ENCODE data around the gene IL18.
"Not testable (repeated sequence)": the region's sequence is repeated elsewhere in the genome, so short reads cannot be mapped to it uniquely, and the experiment has no call there.

The IL18 gene

DNA sequence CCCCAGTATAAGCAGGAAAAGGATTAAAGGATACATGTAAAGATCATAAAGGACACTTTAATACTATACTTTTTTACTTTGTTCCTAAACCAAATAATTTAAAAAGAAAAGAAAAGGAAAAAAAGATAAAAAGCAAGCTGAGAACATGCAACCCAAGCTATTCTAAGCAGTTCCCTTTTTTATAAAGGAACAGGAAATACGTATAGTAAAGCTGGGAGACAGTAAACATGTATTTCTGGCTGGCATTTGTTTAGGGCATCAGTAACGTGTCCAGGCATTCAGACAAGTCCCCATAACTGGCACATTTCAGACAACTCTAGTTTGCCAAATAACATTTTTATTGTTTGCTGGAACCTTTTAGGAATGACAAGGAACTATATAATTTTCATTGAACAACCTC is 36.4 kb upstream of the IL18 start:
- H3F3A ChIP-seq (ENCODE audit: insufficient read depth) = no peaks in the 10 kb centered on the region
- no peak overlapping the region for H3K9ac ChIP-seq (ENCODE audit: low read length)
- no peak overlapping the region for H2AFZ ChIP-seq (ENCODE audit: low read depth, low read length, severe bottlenecking)
- no peak for TF ChIP-seq EZH2phosphoT487 (conservative IDR thresholded peaks at IDR 0.05; ENCODE audit: low read length)
- no peak for TF ChIP-seq CTCF (IDR thresholded peaks at IDR 0.05; ENCODE audit: insufficient read depth, low read length, poor library complexity, severe bottlenecking)
- no peak overlapping the region for H3K4me2 ChIP-seq (ENCODE audit: low read depth, low read length, poor library complexity, severe bottlenecking)
- no peaks in the 10 kb centered on the region for H4K20me1 ChIP-seq (ENCODE audit: low read depth, low read length)
- H3K4me3 ChIP-seq (ENCODE audit: insufficient read depth, low read length, poor library complexity, severe bottlenecking) = no peak overlapping the region
- H3K79me2 ChIP-seq (ENCODE audit: insufficient read depth, low read length) = no peaks in the 10 kb centered on the region
- no peak overlapping the region for H3K27ac ChIP-seq (ENCODE audit: low read depth, low read length)
- H3K9me2 ChIP-seq (replicated peaks; ENCODE audit: insufficient read depth, low read length) = no peaks in the 10 kb centered on the region
- no peaks in the 10 kb centered on the region for H3K36me3 ChIP-seq (ENCODE audit: low read length)
- H3K9me3 ChIP-seq (ENCODE audit: insufficient read depth, low read length) = no peaks in the 10 kb centered on the region
- H3K27me3 ChIP-seq (ENCODE audit: low read length) = no peaks in the 10 kb centered on the region

GRCh38 chr11:112199101-112199500 is 35.2 kb upstream of the IL18 start:
- H2AFZ ChIP-seq (ENCODE audit: low read depth, low read length, severe bottlenecking); H3K4me3 ChIP-seq (ENCODE audit: insufficient read depth, low read length, poor library complexity, severe bottlenecking); H3K9ac ChIP-seq (ENCODE audit: low read length); H3K36me3 ChIP-seq (ENCODE audit: low read length); H4K20me1 ChIP-seq (ENCODE audit: low read depth, low read length); H3K4me2 ChIP-seq (ENCODE audit: low read depth, low read length, poor library complexity, severe bottlenecking); H3K79me2 ChIP-seq (ENCODE audit: insufficient read depth, low read length); H3K27me3 ChIP-seq (ENCODE audit: low read length); H3K9me3 ChIP-seq (ENCODE audit: insufficient read depth, low read length); H3F3A ChIP-seq (ENCODE audit: insufficient read depth); H3K9me2 ChIP-seq (replicated peaks; ENCODE audit: insufficient read depth, low read length); H3K27ac ChIP-seq (ENCODE audit: low read depth, low read length): not testable (repeated sequence)

- Histone ChIP-seq H2AFZ (ENCODE audit: low read depth, low read length, severe bottlenecking) (no peak overlapping the region), H3K4me3 (ENCODE audit: insufficient read depth, low read length, poor library complexity, severe bottlenecking) (no peak overlapping the region), H3K4me2 (ENCODE audit: low read depth, low read length, poor library complexity, severe bottlenecking) (no peak overlapping the region), H3K27ac (ENCODE audit: low read depth, low read length) (no peak overlapping the region), H3K9ac (ENCODE audit: low read length) (no peak overlapping the region), H3K27me3 (ENCODE audit: low read length) (no peaks in the 10 kb centered on the region), H3K36me3 (ENCODE audit: low read length) (no peaks in the 10 kb centered on the region), H4K20me1 (ENCODE audit: low read depth, low read length) (no peaks in the 10 kb centered on the region), H3F3A (ENCODE audit: insufficient read depth) (no peaks in the 10 kb centered on the region), H3K9me3 (ENCODE audit: insufficient read depth, low read length) (no peaks in the 10 kb centered on the region), H3K79me2 (ENCODE audit: insufficient read depth, low read length) (no peaks in the 10 kb centered on the region), H3K9me2 (replicated peaks; ENCODE audit: insufficient read depth, low read length) (no peaks in the 10 kb centered on the region)
- TF ChIP-seq EZH2phosphoT487 (conservative IDR thresholded peaks at IDR 0.05; ENCODE audit: low read length) (no peak), CTCF (IDR thresholded peaks at IDR 0.05; ENCODE audit: insufficient read depth, low read length, poor library complexity, severe bottlenecking) (no peak)
Observed at GRCh38 chr11:112196519-112197087, 32.7 kb upstream of the IL18 start.

- H2AFZ ChIP-seq (ENCODE audit: low read depth, low read length, severe bottlenecking) = no peak overlapping the region
Observed at GRCh38 chr11:112195951-112196351, 32.1 kb upstream of the IL18 start.

GRCh38 chr11:112195113-112195512 is 31.2 kb upstream of the IL18 start:
- H3F3A ChIP-seq (ENCODE audit: insufficient read depth); H3K4me3 ChIP-seq (ENCODE audit: insufficient read depth, low read length, poor library complexity, severe bottlenecking); H3K79me2 ChIP-seq (ENCODE audit: insufficient read depth, low read length); H3K27me3 ChIP-seq (ENCODE audit: low read length); H3K4me2 ChIP-seq (ENCODE audit: low read depth, low read length, poor library complexity, severe bottlenecking); H3K9me2 ChIP-seq (replicated peaks; ENCODE audit: insufficient read depth, low read length); H3K9me3 ChIP-seq (ENCODE audit: insufficient read depth, low read length); H3K36me3 ChIP-seq (ENCODE audit: low read length); H3K9ac ChIP-seq (ENCODE audit: low read length); H4K20me1 ChIP-seq (ENCODE audit: low read depth, low read length); H3K27ac ChIP-seq (ENCODE audit: low read depth, low read length); H2AFZ ChIP-seq (ENCODE audit: low read depth, low read length, severe bottlenecking): not testable (repeated sequence)

More at GRCh38 chr11:112195951-112196351, 32.1 kb upstream of the IL18 start:
- Histone ChIP-seq H4K20me1 (ENCODE audit: low read depth, low read length) (no peaks in the 10 kb centered on the region), H3K4me2 (ENCODE audit: low read depth, low read length, poor library complexity, severe bottlenecking) (no peak overlapping the region), H3K36me3 (ENCODE audit: low read length) (no peaks in the 10 kb centered on the region), H3F3A (ENCODE audit: insufficient read depth) (no peaks in the 10 kb centered on the region), H3K27me3 (ENCODE audit: low read length) (no peaks in the 10 kb centered on the region), H3K27ac (ENCODE audit: low read depth, low read length) (no peak overlapping the region), H3K9me2 (replicated peaks; ENCODE audit: insufficient read depth, low read length) (no peaks in the 10 kb centered on the region), H3K79me2 (ENCODE audit: insufficient read depth, low read length) (no peaks in the 10 kb centered on the region), H3K9ac (ENCODE audit: low read length) (no peak overlapping the region), H3K9me3 (ENCODE audit: insufficient read depth, low read length) (no peaks in the 10 kb centered on the region), H3K4me3 (ENCODE audit: insufficient read depth, low read length, poor library complexity, severe bottlenecking) (no peak overlapping the region)
- TF ChIP-seq CTCF (IDR thresholded peaks at IDR 0.05; ENCODE audit: insufficient read depth, low read length, poor library complexity, severe bottlenecking) (no peak), EZH2phosphoT487 (conservative IDR thresholded peaks at IDR 0.05; ENCODE audit: low read length) (no peak)
